Epidermal melanocyte (primary cell): ENCODE results near the gene MDM4.

Source experiments
- DNase-seq: peaks from one replicate; pipeline ENCODE4 v3.0.0; 2011; ENCODE audit warnings: low spot score; ENCODE audit not compliant: insufficient read length

The MDM4 gene

DNA sequence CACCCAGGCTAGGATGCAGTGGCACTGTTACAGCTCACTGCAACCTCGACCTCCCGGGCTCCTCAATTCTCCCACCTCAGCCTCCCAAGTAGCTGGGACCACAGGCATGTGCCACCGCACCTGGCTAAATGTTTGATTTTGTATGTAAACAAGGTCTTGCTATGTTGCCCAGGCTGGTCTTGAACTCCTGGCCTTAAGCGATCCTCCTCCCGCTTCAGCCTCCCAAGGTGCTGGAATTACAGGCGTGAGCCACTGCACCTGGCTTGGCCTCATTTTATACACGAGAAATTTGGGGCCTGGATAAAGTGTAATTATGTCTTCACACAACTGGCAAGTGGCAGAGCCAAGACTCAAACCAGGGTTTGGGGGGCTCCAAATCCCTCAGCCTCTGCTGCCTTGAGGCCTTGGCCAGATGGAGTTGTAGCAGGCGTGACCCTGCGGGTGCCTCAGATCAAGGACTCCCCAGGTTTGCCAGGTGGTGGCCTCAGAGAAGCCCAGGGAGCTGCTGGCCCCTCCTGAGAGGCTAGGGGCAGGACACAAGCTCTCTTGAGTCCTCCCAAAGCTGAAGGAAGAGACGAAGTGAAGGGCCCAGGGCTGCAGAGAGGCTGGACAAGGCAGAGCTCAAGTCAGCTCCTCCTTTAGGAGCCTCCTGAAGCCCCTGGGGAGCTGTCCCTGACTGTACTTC, 61.7 kb downstream of the MDM4 start:
- DNase-seq = no peak

DNA sequence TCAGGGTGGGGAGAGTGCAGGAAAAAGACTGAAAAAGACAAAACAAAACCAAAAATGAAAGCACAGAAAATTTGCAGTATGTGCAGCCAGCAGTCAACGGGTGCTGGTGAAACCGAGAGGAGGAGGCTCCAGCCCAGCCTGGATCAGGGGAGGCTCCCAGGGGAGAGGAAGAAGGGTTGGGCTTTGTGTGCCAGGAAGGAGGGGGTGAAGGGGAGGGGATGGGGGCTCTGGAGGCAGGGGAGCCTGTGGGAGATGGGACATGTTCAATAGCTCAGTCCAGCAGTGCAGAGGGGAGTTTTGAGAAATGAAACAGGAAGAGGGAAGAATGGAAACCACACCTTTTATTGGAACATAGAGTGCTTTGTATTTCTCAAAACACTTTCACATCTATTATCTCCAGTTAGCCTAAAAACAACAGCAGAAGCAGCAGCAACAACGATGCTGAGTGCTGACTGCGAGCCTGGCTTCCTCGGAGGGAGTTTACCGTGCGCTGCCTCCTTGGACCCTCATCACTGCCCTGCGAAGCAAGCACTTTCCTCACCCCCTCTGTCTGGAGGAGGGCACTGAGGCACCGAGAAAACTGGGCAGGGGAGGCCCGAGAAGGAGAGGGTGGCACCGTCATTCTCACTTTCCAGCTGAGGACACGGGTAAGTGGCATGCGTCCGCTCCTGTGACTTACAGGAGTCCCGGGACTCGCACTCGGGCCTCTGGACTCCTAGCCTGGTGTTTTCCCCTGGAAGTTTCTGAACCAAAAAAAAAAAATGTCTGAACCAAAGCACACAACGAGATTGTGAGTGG, 62.9 kb downstream of the MDM4 start:
- DNase-seq = no peak

DNA sequence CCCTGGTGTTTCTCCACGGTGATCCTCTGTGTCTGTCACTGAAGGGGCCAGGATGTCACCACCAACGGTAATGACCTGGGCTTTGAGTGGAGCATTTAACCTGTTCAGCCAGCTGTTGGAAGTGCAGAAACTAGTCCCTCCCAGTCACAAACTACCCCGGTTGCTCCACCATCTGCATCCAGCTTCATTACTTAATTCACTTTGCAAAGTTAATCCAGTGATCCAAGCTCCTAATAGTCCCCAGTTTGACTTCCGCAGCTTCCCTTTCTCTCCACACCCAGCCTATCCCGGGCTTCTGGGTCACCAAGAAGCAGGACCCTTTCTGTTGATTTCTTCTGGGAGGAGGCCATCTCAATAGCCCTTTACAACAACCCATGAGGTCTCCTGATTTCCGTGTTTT, 63.5 kb downstream of the MDM4 start:
- no peak for DNase-seq

DNA sequence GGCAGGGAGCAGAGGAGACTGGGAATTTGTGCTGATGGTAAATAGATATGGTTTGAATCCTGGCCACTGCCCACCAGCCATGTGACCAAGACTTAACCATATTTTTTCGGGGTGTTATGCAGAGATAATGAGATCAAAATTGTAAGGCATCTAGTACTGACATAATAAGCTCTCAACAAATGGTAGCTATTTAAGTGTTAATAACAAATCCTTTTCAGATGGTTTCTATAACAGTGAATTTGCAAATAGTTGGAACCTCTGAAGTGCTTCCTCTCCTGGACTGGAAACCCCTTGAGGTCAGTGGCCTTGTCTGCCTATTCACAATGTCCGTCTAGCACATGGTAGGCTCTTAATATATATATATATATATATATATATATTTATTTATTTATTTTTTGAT, 64.7 kb downstream of the MDM4 start:
- no peak for DNase-seq

DNA sequence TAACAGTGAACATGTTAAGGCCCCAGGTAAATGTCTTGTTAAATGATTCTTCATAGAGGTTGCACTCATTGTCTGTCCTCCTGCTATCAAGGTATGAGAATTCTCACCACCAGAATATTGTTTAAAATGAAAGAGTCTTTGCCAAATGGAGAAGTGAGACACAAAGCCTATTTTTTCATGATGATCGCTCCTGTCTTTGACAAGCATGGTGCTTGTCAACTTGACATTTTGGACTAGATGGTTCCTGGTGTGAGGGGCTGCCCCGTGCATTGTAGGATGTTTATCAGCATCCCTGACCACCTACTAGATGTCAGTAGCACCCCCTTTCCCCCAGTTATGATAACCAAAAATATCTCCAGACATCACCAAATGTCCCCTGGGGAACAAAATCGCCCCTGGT, 65.6 kb downstream of the MDM4 start:
- DNase-seq = no peak

DNA sequence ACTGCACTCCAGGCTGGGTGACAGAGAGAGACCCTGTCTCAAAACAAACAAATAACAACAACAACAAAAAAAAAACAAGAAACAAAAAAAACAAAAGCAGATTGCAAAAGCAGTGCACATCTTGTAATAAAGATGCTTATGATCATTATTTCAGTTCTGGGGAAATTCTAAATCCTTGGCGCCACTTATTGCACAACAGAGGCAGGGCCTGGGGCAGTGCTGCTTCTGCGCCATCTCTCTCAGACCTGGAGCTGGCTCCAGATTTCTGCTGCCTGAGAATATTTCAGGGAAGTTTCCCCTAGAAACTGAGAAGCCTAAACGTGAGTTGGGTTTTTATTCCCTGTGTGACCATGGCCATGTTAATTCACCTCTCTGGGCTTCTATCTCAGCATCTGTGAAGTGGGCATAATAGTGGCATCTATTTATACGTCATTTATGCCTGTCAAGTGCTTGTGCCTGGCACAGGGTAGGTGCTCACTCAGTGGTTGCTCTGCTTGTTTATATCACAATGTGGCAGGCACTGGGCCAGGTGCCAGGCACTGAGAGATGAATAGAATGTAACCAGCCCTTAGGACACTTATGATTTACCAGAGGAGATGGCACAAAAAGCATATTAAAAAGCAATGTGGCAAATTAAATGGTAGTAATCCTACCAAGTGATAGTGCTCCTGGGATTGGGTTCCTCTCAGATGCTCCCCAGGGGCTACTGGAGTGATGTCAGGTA, 67.9 kb downstream of the MDM4 start:
- DNase-seq = no peak

DNA sequence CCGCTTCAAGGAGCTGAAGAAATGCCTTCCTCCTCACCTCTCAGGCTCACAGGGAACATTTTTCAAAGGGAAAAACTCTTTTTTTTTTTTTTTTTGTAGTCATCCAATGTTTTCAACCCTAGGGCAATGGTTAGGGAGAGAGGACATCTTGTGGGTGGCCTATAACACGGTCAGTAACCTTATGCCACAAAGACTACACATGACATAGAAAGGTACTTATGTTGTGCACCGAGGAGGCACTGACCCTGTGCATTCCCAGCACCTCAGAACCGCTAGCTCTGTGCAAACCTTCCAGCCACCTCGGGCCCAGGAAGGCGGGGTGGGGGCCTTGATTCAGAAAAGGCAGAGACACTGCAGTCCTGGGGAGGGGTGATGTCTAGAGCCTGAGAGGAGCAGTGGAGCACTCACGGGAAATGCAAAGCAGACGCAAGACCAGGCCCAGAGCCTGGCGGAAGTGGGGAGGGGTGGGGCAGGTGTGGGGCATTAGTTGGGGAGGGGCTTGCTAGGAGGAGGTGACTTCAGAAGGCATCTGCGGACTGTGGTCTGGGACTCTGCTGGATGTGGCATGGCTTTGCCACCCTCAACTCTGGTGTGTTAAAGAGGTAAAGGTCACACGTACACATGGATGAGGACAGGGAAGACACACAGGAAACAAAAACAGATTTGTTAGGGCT, 68.6 kb downstream of the MDM4 start:
- no peak for DNase-seq

DNA sequence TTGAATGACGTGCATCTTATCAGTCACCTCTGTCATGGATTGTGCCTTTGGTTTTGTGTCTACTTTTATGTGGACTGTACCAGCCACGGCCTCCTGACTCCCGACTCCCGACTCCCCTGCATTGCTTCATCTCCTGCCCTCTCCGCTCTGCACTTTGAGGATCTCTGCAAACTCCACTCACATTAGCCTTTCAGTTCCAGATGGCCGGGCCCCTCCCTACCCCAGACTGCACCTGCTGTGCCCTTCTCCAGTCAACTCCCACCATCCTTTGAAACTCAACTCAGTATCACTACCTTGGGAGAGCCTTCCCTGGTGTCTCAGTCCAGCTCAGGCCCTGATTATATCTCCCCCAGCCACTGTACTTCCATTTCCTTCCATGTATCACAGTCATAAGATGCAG, 71.4 kb downstream of the MDM4 start:
- no peak for DNase-seq

DNA sequence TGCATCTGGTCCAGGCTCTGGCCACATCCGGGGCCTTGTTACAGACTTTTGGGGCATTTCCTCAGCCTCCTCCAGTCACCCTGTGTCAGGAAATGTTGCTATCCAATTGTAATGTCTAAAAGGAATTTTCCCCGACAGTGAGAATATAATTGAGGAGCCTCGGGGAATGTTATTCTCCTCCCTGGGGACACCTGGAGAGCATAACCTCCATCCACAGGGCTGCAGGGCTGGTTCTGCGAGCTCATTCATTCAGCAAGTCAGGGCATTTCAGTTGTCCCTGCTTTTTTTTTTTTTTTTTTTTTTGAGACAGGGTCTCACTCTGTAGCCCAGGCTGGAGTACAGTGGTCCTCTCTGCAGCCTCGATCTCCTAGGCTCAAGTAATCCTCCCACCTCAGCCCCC, 72.6 kb downstream of the MDM4 start:
- no peak for DNase-seq

DNA sequence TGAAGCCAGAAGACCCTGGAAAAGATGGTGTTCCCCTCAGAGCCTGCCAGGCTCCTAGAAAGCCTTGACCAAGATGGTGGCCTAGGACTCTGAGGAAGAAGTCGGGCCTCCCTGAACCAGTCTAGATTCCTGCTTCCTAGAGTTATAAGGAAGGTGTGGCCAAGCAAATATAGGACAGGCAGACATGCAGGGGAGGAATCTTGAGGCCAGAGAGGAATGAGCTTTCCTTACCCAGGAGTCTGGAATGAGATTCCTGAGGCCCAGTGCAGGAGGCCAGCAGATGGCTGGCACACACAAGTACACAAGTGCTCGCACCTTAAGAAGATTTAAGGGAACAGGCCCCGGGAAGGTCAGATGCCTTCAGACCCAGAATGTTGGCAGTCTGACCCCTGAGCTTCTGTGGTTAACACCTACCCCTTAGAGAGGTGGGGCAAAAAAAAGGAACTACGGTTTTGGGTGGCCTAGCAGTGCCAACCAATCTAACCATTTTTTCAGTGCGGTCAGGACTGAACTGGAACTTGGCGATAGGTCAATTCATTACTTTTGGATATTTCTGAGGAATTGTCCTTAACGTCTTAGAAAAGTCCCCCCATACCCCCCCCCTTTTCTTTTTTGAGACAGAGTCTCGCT, 73.3 kb downstream of the MDM4 start:
- DNase-seq = no peak

DNA sequence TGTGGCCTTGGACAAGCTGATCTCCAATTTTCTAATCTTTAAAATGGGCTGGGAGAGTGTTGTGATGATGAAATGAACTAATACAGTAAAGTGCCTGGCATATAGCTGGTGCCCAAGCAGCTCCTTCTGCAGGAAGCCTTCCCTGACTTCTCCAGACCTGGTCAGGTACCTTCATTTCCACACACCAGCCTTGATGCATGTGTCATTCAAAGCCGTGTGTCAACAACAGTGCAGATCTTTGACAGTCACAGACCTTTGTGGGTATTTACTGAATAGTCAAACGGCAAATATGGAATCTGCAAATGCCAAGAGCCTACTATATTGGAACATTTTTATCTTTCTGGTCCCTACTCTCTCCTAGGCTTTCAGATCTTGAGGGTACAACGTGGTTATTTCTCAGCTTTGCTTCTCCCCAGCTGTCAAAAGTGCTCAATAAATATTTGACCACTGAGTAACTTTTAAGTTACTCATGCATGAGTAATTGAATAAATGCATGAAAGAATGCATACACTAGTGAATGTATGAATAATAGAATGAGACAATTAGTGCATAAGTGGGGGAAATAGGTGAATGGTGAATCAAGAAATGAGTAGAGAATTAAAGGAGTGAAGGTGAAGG, 75.4 kb downstream of the MDM4 start:
- DNase-seq = no peak

DNA sequence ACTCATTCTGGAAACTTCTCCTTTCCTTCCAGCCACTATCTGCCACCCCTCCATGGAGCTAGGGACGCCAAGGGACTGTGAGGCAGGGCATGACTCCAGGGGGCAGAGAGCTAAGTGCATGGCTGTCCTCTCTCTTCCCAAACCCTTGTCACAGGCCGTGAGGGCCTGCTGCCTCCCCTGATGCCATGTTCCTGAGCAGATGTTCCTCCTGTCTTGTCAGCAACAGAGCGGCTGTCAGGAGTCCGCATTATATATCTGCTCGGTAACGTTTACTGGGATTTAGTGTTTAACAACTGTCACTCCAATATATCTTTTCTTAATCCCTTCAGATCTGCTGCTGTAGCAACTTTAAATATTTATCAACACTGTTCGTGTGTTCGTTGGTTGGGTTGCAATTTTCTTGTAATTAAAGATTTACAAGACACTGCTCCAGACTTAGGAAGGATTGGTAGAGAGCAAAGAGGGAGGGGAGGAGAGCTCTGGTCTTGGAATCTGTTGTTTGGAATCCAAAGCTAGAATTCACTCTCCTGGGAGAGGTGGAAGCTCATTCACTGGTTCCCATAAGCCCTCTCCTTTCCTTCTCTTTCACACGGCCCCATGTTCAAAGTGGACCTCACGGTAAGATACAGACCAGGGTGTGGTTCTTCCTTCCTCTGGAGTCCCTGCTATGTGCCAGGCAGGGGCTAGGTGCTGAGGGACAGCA, 76.2 kb downstream of the MDM4 start:
- no peak for DNase-seq

DNA sequence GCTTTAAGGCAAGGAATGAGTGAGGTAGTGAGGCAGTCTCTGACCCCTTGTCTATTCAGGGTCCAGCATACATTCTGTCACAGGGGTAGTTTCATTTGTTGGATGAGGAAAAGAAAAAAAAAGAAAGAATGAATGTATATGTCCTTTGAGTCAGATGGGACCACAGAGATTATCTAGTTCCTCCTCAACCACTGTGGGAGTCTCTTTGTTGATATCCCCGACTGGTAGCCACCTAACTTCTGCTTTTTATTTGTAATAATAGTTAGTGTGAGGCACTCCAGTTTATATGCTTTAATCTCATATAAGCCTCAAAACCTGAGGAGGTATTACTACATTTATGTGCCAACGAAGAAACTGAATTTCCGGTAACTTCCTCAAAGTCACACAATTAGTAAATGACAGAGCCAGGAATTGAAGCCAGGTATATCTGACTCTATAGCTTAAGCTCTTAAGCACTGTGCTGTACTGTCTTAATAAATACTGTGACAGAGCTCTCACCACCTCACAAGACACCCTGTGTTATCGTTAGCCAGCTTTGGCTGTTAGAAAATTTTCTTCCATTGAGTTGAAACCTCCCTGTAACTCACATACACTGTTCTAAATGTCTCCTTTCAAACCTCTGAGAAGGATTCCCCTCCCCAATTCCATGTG, 82.2 kb downstream of the MDM4 start:
- DNase-seq = no peak

DNA sequence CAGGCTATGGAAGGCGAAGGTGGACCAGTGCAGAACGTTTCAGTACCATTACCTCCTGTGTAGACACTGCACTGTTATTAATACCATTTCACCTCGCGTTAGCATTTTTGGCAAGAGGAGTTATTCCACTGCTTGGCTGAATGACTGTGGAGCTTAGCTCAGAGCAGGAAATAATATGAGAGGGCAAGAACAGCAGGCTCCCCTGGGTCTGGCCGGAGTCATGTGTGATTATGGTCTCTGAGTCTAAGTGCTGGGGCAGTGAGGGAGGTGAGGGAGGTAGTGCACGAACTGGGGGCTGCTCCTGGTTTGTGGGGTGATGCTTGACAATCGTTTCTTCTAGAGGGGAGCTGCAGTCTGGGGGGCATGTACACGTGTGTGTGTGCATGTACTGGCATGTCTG, 82.9 kb downstream of the MDM4 start:
- DNase-seq = no peak

DNA sequence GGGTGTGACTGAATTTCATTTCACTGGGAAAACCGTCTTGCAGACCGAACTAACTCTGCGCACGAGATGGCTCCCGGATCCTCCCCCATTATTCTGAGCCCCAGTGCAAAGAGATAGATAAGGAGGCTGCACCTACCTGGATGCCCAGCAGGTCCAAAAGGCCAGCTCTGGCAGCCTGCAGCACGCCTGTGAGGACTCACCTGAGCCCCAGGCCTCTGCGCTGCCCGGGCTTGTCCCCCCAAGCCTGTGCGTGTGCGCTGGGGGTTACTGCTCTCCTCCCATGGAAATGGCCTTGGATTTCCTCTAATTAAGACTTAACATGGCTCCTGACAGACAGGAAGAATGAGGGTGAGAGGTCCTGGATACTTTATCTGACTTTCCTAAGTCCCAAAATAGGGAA, 83.4 kb downstream of the MDM4 start:
- no peak for DNase-seq

DNA sequence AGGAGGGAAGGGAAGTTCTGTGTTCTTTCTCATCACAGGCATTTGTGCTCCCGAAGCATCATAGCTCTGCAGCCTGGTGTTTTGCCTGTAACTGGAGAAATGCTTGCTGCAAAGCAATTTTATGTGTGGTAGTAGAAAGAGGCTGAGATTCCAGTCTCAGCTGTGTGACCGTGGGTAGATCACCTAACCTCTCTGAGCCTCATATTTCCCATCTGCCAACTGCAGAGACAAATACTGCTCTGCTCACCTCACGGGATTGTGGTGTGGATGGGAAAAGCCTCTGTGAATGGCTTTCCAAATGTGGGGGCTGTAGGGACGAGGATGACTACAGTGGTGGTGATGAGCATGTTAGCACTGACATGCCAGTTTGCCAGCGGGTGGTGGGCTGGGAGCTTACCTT, 84.0 kb downstream of the MDM4 start:
- DNase-seq = no peak

DNA sequence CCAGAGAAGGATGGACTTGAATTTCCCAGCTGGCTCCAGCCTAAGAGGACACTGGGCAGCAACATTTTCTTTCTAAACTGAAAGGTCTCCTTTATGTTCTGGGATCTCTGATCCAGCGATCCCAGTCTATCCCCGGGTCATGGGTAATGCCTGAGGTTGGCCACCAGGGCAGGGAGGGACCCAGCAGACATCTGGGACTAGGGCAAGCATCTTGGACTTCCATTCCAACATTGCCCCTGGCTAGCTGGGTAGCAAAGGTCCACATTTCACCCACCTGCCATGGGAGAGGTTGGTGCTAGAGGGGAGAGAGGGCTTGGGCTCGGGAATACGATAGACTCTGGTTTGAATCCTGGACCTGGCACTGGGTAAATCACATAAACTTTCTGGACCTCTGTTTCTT, 84.8 kb downstream of the MDM4 start:
- no peak for DNase-seq

DNA sequence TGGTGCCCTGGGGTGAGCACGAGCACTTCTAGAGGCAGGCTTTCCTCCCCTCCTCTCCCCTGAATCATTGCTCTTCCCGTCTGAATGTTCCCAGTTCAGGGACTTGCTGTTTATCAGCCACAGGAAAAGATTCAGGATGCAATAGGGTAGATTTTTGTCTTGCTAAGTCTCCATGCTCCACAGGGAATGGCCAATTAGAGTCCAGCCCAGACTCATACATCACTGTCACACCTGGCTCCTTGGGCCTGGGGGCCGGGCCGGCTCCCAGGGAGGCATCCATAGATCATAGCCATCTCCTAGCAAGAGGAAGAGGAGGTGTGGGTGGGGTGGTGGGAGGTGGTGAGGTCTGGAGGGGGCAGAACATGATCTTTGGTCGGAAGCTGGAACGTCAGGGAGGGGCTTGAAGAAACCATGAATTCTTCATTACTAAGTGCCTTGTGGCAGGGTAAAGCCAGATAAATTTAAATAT, 85.9 kb downstream of the MDM4 start:
- DNase-seq = no peak

DNA sequence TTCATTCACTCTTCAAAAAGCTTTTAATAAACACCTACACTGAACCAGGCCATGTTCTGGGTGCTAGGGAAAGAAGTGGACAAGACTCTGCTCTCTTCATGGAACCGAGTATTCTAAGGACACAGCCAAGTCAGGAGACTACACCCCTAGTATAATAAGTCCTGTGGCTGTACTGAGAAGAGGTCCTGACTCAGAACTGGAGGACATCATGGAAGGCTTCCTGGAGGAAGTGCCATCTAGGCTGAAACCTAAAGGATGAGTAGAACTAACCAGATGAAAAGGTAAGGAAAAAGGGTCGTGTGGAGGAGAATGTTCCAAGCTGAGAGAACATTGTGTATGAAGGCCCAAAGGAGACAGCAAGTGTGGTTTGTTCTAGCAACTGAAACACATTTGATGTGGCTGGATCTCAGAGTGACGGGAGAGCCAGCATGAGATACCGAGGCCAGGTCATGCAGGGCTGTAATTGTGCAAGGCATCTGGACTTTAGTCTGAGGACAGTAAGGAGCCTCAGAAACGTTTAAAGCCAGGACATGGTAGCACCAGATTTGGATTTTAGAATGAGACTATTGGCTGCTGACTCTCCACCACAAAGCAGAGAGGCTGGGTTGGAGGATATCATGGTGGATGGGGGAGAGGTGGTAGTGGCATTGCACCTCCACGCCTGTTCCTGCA, 86.8 kb downstream of the MDM4 start:
- no peak for DNase-seq
